Mesendoderm (in vitro differentiated cells): ENCODE measurements around the gene DUSP3.

Experiments
- DNase-seq: peaks from one replicate; pipeline ENCODE4 v3.0.0; 2013
- H2AK5ac ChIP-seq: 2 replicates; pipeline ENCODE4 v1.6.1; 2013; ENCODE audit warnings: low read length, inconsistent platforms
- H2BK120ac ChIP-seq: 2 replicates; pipeline ENCODE4 v1.6.1; 2013; ENCODE audit warnings: low read depth, mild to moderate bottlenecking, low read length, moderate library complexity, mixed read lengths
- H2BK15ac ChIP-seq: replicated peaks from 2 replicates; pipeline ENCODE4 v1.6.1; 2013; ENCODE audit warnings: low read depth, mild to moderate bottlenecking, moderate library complexity
- H2BK5ac ChIP-seq: 2 replicates; pipeline ENCODE4 v1.6.1; 2013; ENCODE audit warnings: low read length, inconsistent platforms
- H3K18ac ChIP-seq: 2 replicates; pipeline ENCODE4 v1.6.1; 2013; ENCODE audit warnings: mild to moderate bottlenecking, low read length, mixed read lengths
- H3K23ac ChIP-seq: one replicate; pipeline ENCODE4 v1.6.1; 2013; ENCODE audit warnings: low read length
- H3K27ac ChIP-seq: 2 replicates; pipeline ENCODE4 v1.5.1; 2013; ENCODE audit warnings: low read depth, mild to moderate bottlenecking, inconsistent platforms, low read length, moderate library complexity
- H3K27me3 ChIP-seq: 2 replicates; pipeline ENCODE4 v1.6.1; 2013; ENCODE audit warnings: low read length, control low read depth, mild to moderate bottlenecking, inconsistent platforms; ENCODE audit not compliant: insufficient read depth, poor library complexity
- H3K36me3 ChIP-seq: 2 replicates; pipeline ENCODE4 v1.6.1; 2013; ENCODE audit warnings: low read length, inconsistent platforms; ENCODE audit not compliant: control insufficient read depth, insufficient read depth
- H3K4ac ChIP-seq: one replicate; pipeline ENCODE4 v1.6.1; 2013; ENCODE audit warnings: low read depth, mild to moderate bottlenecking, low read length, moderate library complexity
- H3K4me1 ChIP-seq: 2 replicates; pipeline ENCODE4 v1.6.1; 2013; ENCODE audit warnings: low read depth, low read length, inconsistent platforms; ENCODE audit not compliant: control insufficient read depth
- H3K4me2 ChIP-seq: 2 replicates; pipeline ENCODE4 v1.6.1; 2013; ENCODE audit warnings: low read length
- H3K4me3 ChIP-seq: 2 replicates; pipeline ENCODE4 v1.5.1; 2013; ENCODE audit warnings: mild to moderate bottlenecking, low read length
- H3K56ac ChIP-seq: one replicate; pipeline ENCODE4 v1.6.1; 2013; ENCODE audit warnings: low read length
- H3K79me1 ChIP-seq: 2 replicates; pipeline ENCODE4 v1.6.1; 2013; ENCODE audit warnings: low read length, inconsistent platforms
- H3K79me2 ChIP-seq: 2 replicates; pipeline ENCODE4 v1.6.1; 2013; ENCODE audit warnings: mild to moderate bottlenecking, low read length; ENCODE audit not compliant: control insufficient read depth, insufficient read depth
- H3K9ac ChIP-seq: 2 replicates; pipeline ENCODE4 v1.6.1; 2013; ENCODE audit warnings: low read length, inconsistent platforms
- H4K5ac ChIP-seq: one replicate; pipeline ENCODE4 v1.6.1; 2013; ENCODE audit warnings: low read length
- H4K8ac ChIP-seq: one replicate; pipeline ENCODE4 v1.6.1; 2013; ENCODE audit warnings: low read depth, mild to moderate bottlenecking, control low read depth, low read length, moderate library complexity
- WGBS: extraction: QIAGEN DNeasy Blood & Tissue Kit; methylation state at CpG from one replicate; pipeline ENCODE4 v1.1.7; 2013; ENCODE audit warnings: low lambda C conversion rate, missing lambda C conversion rate; ENCODE audit not compliant: insufficient coverage; ENCODE audit errors: extremely low coverage; 5-methylcytosine and 5-hydroxymethylcytosine counted together

DUSP3 gene

DNA sequence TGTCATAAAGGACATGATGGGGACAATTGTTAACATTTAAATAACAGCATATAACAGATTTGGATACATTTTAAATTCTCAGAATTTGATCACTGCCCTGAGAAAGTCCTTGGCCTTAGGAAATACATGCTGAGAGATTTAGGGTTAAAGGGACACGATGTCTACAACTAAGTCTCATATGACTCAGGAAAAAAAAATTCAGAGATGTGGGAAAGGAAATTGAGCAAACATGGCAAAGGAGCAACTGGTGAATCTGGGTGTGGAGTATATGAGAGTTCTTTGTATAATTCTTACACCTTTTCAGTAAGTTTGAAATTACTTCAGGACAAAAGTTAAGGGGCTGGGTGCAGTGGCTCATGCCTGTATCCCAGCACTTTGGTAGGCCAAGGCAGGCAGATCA lies 35.9 kb upstream of the DUSP3 start:
- H2BK15ac ChIP-seq, result no peak overlapping the region
- no peak overlapping the region for H2AK5ac ChIP-seq
- no peak overlapping the region for H3K4ac ChIP-seq
- H3K4me3 ChIP-seq, result no peak overlapping the region
- H3K79me1 ChIP-seq, result no peaks in the 10 kb centered on the region
- H2BK5ac ChIP-seq, result no peak overlapping the region
- no peak overlapping the region for H2BK120ac ChIP-seq
- no peaks in the 10 kb centered on the region for H3K79me2 ChIP-seq
- H3K27me3 ChIP-seq, result no peaks in the 10 kb centered on the region
- no peaks in the 10 kb centered on the region for H3K4me1 ChIP-seq
- H3K27ac ChIP-seq, result no peak overlapping the region
- H3K23ac ChIP-seq, result no peak overlapping the region
- H4K8ac ChIP-seq, result no peak overlapping the region
- H3K4me2 ChIP-seq, result no peak overlapping the region
- no peaks in the 10 kb centered on the region for H3K36me3 ChIP-seq
- DNase-seq, result no peak
- no peak overlapping the region for H4K5ac ChIP-seq
- WGBS, result no CpG with 5 or more reads among the region's 1 CpG
- H3K56ac ChIP-seq, result no peak overlapping the region
- H3K9ac ChIP-seq, result no peak overlapping the region
- H3K18ac ChIP-seq, result no peak overlapping the region

DNA sequence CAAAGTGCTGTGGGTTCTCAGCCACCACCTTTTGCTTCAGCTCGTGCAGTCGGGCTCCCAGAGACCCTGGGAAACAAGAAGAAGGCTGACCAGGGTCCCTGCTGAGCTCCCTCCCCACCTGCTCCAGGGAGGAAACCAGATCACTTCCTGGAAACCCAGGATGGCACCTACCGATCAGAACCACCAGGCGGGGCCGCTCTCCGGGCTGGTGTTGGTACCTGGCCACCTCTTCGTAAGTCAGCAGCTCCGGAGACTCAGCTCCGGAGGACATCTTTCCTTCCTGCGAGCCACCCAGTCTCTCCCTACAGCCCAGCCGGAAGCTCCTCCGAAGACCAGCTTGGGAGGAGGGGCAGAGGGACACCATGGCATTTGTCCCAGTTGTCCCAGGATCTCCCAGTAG lies 35.2 kb upstream of the DUSP3 start:
- Histone ChIP-seq H3K27ac (no peak overlapping the region), H3K79me2 (no peaks in the 10 kb centered on the region), H3K18ac (no peak overlapping the region), H3K4me1 (no peaks in the 10 kb centered on the region), H3K4me2 (no peak overlapping the region), H3K56ac (no peak overlapping the region), H3K27me3 (no peaks in the 10 kb centered on the region), H2BK120ac (no peak overlapping the region), H3K23ac (no peak overlapping the region), H2BK5ac (no peak overlapping the region), H3K4me3 (no peak overlapping the region), H3K36me3 (no peaks in the 10 kb centered on the region), H2BK15ac (no peak overlapping the region), H3K4ac (no peak overlapping the region), H3K79me1 (no peaks in the 10 kb centered on the region), H3K9ac (no peak overlapping the region), H4K5ac (no peak overlapping the region), H2AK5ac (no peak overlapping the region), H4K8ac (no peak overlapping the region)
- WGBS, result no CpG with 5 or more reads among the region's 12 CpGs
- peak; percentile 44 for DNase-seq

- no peak overlapping the region for H4K8ac ChIP-seq
- H3K23ac ChIP-seq, result no peak overlapping the region
- no peak overlapping the region for H2AK5ac ChIP-seq
- no peak overlapping the region for H3K4ac ChIP-seq
- H3K4me2 ChIP-seq, result no peak overlapping the region
- no peaks in the 10 kb centered on the region for H3K4me1 ChIP-seq
- H3K18ac ChIP-seq, result no peak overlapping the region
- H3K56ac ChIP-seq, result no peak overlapping the region
- no peak for DNase-seq
- H2BK15ac ChIP-seq, result no peak overlapping the region
- H3K79me2 ChIP-seq, result no peaks in the 10 kb centered on the region
- H3K9ac ChIP-seq, result no peak overlapping the region
- WGBS, result no CpG with 5 or more reads among the region's 3 CpGs
- no peak overlapping the region for H2BK5ac ChIP-seq
- H3K4me3 ChIP-seq, result no peak overlapping the region
- H3K36me3 ChIP-seq, result no peaks in the 10 kb centered on the region
- no peaks in the 10 kb centered on the region for H3K79me1 ChIP-seq
- no peak overlapping the region for H2BK120ac ChIP-seq
- H3K27me3 ChIP-seq, result no peaks in the 10 kb centered on the region
- H3K27ac ChIP-seq, result no peak overlapping the region
- H4K5ac ChIP-seq, result no peak overlapping the region
These were observed 34.6 kb upstream of the DUSP3 start for GRCh38 chr17:43813386-43813785.

DNA sequence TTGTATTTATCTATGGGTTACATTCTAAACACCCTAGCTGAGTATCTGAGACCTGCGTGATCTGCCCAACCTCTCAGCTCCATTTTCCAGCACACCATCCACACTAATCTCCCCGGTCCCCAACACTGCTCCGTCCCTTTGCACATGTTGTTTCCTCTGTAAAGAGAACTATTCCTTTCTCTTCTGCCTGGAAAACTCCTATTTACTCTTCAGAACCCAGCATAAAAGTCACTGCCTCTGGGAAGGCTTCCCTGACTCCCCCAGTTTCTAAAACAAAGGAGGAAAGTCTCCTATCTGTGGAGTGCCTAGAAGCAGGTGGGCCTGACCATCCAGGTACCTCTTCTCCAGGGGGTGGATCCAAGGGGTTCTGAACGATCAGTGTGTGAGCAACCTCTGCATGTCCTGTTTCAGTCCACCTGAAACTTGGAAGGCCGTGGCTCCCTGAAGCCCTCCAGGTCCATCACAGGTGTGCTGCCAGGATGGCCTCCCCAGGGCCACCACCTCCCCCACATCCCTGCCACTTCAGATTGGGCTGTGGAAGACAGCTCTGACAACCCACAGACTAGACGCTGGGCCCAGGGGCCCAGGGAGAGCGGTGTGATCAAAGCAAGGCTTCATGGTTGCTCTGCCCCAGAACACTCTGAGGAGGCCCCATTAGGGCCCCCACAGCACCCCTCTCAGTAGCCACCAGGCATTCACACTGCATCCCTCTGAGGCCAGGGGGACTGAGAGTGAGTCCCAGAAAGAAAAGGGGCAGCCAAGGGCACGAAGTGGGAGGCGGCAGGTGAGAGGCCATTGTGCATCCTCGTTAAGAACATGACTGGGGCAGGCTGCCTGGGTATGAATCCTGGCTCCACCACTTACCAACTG lies 33.9 kb upstream of the DUSP3 start:
- no peak overlapping the region for H3K4ac ChIP-seq
- no peak overlapping the region for H3K4me3 ChIP-seq

GRCh38 chr17:43810823-43811222 lies 32.0 kb upstream of the DUSP3 start:
- no peak overlapping the region for H3K27ac ChIP-seq
- no peak overlapping the region for H3K4me2 ChIP-seq
- no peaks in the 10 kb centered on the region for H3K36me3 ChIP-seq
- no peaks in the 10 kb centered on the region for H3K79me2 ChIP-seq
- H2BK15ac ChIP-seq, result no peak overlapping the region
- H2BK120ac ChIP-seq, result no peak overlapping the region
- H4K8ac ChIP-seq, result no peak overlapping the region
- no CpG with 5 or more reads among the region's 5 CpGs for WGBS
- no peak overlapping the region for H3K4ac ChIP-seq
- H3K79me1 ChIP-seq, result no peaks in the 10 kb centered on the region
- DNase-seq, result no peak
- no peak overlapping the region for H4K5ac ChIP-seq
- no peak overlapping the region for H3K18ac ChIP-seq
- H3K4me1 ChIP-seq, result no peaks in the 10 kb centered on the region
- H2AK5ac ChIP-seq, result no peak overlapping the region
- H3K23ac ChIP-seq, result no peak overlapping the region
- no peaks in the 10 kb centered on the region for H3K27me3 ChIP-seq
- no peak overlapping the region for H3K56ac ChIP-seq
- H3K9ac ChIP-seq, result no peak overlapping the region
- no peak overlapping the region for H3K4me3 ChIP-seq
- H2BK5ac ChIP-seq, result no peak overlapping the region

More for the DNA sequence above, 33.9 kb upstream of the DUSP3 start:
- Histone ChIP-seq H2AK5ac (no peak overlapping the region), H3K9ac (no peak overlapping the region), H2BK15ac (no peak overlapping the region), H3K18ac (no peak overlapping the region), H3K27ac (no peak overlapping the region), H3K56ac (no peak overlapping the region), H3K79me2 (no peaks in the 10 kb centered on the region), H3K79me1 (no peaks in the 10 kb centered on the region), H2BK5ac (no peak overlapping the region), H3K36me3 (no peaks in the 10 kb centered on the region), H3K27me3 (no peaks in the 10 kb centered on the region), H3K23ac (no peak overlapping the region), H4K8ac (no peak overlapping the region), H2BK120ac (no peak overlapping the region), H4K5ac (no peak overlapping the region), H3K4me2 (no peak overlapping the region), H3K4me1 (no peaks in the 10 kb centered on the region)
- no peak for DNase-seq
- no CpG with 5 or more reads among the region's 10 CpGs for WGBS
